HL-60 (cell line): Measurements from ENCODE around the gene ADCYAP1.

ENCODE experiments used
- GABPA ChIP-seq: IDR thresholded peaks from 2 replicates; pipeline ENCODE4 v1.6.1; 2012; ENCODE audit warnings: low read depth
- POLR2AphosphoS5 ChIP-seq: IDR thresholded peaks from 2 replicates; pipeline ENCODE4 v1.6.1; 2012; ENCODE audit warnings: low read depth
- REST ChIP-seq: IDR thresholded peaks from 2 replicates; pipeline ENCODE4 v1.6.1; 2012; ENCODE audit warnings: low read depth; ENCODE audit not compliant: insufficient replicate concordance
- TF ChIP-seq, protein P1 (sequence below): IDR thresholded peaks from one replicate; pipeline ENCODE4 v1.5.1; 2011; ENCODE audit warnings: low read length, control low read depth, inconsistent platforms; ENCODE audit not compliant: insufficient read depth

DNA sequence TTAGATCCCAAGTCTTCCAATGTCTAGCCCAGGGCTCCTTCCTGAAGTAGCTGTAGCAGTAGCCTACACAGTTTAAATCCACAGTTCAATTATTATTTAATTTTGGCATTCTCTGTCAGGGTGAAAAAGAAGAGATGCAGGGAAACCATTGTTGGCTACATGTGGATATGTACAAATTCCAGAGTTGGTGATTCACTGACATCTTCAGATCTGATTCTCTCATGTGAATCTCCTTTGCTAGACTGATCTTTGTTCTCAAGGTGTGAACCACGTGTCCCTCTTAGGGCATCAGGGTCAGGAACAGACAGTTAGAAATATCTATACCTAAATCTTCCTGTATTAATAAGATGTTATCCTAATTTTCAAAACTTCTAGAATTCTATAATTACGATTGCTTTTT is 36.7 kb downstream of the ADCYAP1 start:
- TF ChIP-seq, protein P1, sequence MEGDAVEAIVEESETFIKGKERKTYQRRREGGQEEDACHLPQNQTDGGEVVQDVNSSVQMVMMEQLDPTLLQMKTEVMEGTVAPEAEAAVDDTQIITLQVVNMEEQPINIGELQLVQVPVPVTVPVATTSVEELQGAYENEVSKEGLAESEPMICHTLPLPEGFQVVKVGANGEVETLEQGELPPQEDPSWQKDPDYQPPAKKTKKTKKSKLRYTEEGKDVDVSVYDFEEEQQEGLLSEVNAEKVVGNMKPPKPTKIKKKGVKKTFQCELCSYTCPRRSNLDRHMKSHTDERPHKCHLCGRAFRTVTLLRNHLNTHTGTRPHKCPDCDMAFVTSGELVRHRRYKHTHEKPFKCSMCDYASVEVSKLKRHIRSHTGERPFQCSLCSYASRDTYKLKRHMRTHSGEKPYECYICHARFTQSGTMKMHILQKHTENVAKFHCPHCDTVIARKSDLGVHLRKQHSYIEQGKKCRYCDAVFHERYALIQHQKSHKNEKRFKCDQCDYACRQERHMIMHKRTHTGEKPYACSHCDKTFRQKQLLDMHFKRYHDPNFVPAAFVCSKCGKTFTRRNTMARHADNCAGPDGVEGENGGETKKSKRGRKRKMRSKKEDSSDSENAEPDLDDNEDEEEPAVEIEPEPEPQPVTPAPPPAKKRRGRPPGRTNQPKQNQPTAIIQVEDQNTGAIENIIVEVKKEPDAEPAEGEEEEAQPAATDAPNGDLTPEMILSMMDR: no peak
- TF ChIP-seq POLR2AphosphoS5 (no peak), REST (no peak), GABPA (no peak)
